Measurements from ENCODE around the gene TRAPPC4. TPM values are rescaled to one million over a fixed set of nuclear protein-coding genes. Genes with fewer than 3 reads are reported as not detected.
"Not testable (repeated sequence)": the region's sequence is repeated elsewhere in the genome, so short reads cannot be mapped to it uniquely, and the experiment has no call there.

TRAPPC4 gene
- 77.2 and 80.8 TPM in 2 replicates for total RNA-seq (2014; rRNA removed; shearing (Covaris generic); ENCODE audit: low replicate concordance)

- DNase-seq (ENCODE audit: low read depth) = peak; percentile 91
- in situ Hi-C loops (cut with HindIII; ENCODE audit: low pct_unique_long_range_greater_than_20kb, low sequenced_read_pairs) = no loop called here
These were observed at the start of gene TRAPPC4, which contains the start of gene RPS25 for GRCh38 chr11:119018074-119018938. TSS of gene TRAPPC4 (plus strand) at chr11:119018766. CDS start at chr11:119018796, 30 bp downstream. TSS of gene RPS25 (minus strand) at chr11:119018343. CDS start at chr11:119018284, 59 bp downstream.

GRCh38 chr11:118969508-118969907 lies 49.1 kb upstream of the TRAPPC4 start:
- DNase-seq (ENCODE audit: low read depth); in situ Hi-C loops (cut with HindIII; ENCODE audit: low pct_unique_long_range_greater_than_20kb, low sequenced_read_pairs): not testable (repeated sequence)

GRCh38 chr11:118971646-118972045 lies 46.9 kb upstream of the TRAPPC4 start, which contains the start of gene FOXR1:
TSS of gene FOXR1 (plus strand) at chr11:118971761. CDS start at chr11:118971932, 171 bp downstream.
- no peak for DNase-seq (ENCODE audit: low read depth)
- in situ Hi-C loops (cut with HindIII; ENCODE audit: low pct_unique_long_range_greater_than_20kb, low sequenced_read_pairs) = no loop called here

GRCh38 chr11:118973985-118974384 lies 44.6 kb upstream of the TRAPPC4 start:
- no peak for DNase-seq (ENCODE audit: low read depth)
- in situ Hi-C loops (cut with HindIII; ENCODE audit: low pct_unique_long_range_greater_than_20kb, low sequenced_read_pairs) = no loop called here

- in situ Hi-C loops (cut with HindIII; ENCODE audit: low pct_unique_long_range_greater_than_20kb, low sequenced_read_pairs) = no loop called here
- no peak for DNase-seq (ENCODE audit: low read depth)
These were observed 42.5 kb upstream of the TRAPPC4 start for GRCh38 chr11:118975771-118976709.

- DNase-seq (ENCODE audit: low read depth) = no peak
- in situ Hi-C loops (cut with HindIII; ENCODE audit: low pct_unique_long_range_greater_than_20kb, low sequenced_read_pairs) = no loop called here
These were observed 39.1 kb upstream of the TRAPPC4 start for GRCh38 chr11:118979434-118979833.

GRCh38 chr11:118980191-118980881 lies 38.2 kb upstream of the TRAPPC4 start:
- in situ Hi-C loops (cut with HindIII; ENCODE audit: low pct_unique_long_range_greater_than_20kb, low sequenced_read_pairs) = no loop called here

GRCh38 chr11:118984337-118984736 lies 34.2 kb upstream of the TRAPPC4 start:
- DNase-seq (ENCODE audit: low read depth); in situ Hi-C loops (cut with HindIII; ENCODE audit: low pct_unique_long_range_greater_than_20kb, low sequenced_read_pairs): not testable (repeated sequence)

More at GRCh38 chr11:118980191-118980881, 38.2 kb upstream of the TRAPPC4 start:
- DNase-seq (ENCODE audit: low read depth) = no peak

GRCh38 chr11:118984825-118985224 lies 33.7 kb upstream of the TRAPPC4 start:
- in situ Hi-C loops (cut with HindIII; ENCODE audit: low pct_unique_long_range_greater_than_20kb, low sequenced_read_pairs) = no loop called here
- DNase-seq (ENCODE audit: low read depth) = no peak

- in situ Hi-C loops (cut with HindIII; ENCODE audit: low pct_unique_long_range_greater_than_20kb, low sequenced_read_pairs) = no loop called here
- DNase-seq (ENCODE audit: low read depth) = no peak
These were observed 30.3 kb upstream of the TRAPPC4 start for GRCh38 chr11:118988280-118988679.

GRCh38 chr11:118991486-118992038 lies 27.0 kb upstream of the TRAPPC4 start:
- in situ Hi-C loops (cut with HindIII; ENCODE audit: low pct_unique_long_range_greater_than_20kb, low sequenced_read_pairs) = not testable (repeated sequence)

GRCh38 chr11:118996926-118997626 lies 21.5 kb upstream of the TRAPPC4 start:
- no peak for DNase-seq (ENCODE audit: low read depth)
- in situ Hi-C loops (cut with HindIII; ENCODE audit: low pct_unique_long_range_greater_than_20kb, low sequenced_read_pairs) = no loop called here

More at GRCh38 chr11:118991486-118992038, 27.0 kb upstream of the TRAPPC4 start:
- DNase-seq (ENCODE audit: low read depth) = not testable (repeated sequence)

GRCh38 chr11:118997627-118998387 lies 20.8 kb upstream of the TRAPPC4 start, which contains the start of gene CENATAC:
TSS of gene CENATAC (plus strand) at chr11:118998138. CDS start at chr11:118998198, 60 bp downstream.
- in situ Hi-C loops (cut with HindIII; ENCODE audit: low pct_unique_long_range_greater_than_20kb, low sequenced_read_pairs) = no loop called here
- DNase-seq (ENCODE audit: low read depth) = peak; percentile 84

GRCh38 chr11:118998388-118998717 lies 20.2 kb upstream of the TRAPPC4 start:
- no peak for DNase-seq (ENCODE audit: low read depth)
- in situ Hi-C loops (cut with HindIII; ENCODE audit: low pct_unique_long_range_greater_than_20kb, low sequenced_read_pairs) = no loop called here

GRCh38 chr11:118998822-118999221 lies 19.7 kb upstream of the TRAPPC4 start:
- DNase-seq (ENCODE audit: low read depth) = peak; percentile 50
- in situ Hi-C loops (cut with HindIII; ENCODE audit: low pct_unique_long_range_greater_than_20kb, low sequenced_read_pairs) = no loop called here

GRCh38 chr11:119000906-119001305 lies 17.7 kb upstream of the TRAPPC4 start:
- no peak for DNase-seq (ENCODE audit: low read depth)

More at GRCh38 chr11:119000906-119001305, 17.7 kb upstream of the TRAPPC4 start:
- in situ Hi-C loops (cut with HindIII; ENCODE audit: low pct_unique_long_range_greater_than_20kb, low sequenced_read_pairs) = no loop called here

Data from Caki2 (cell line).